ENCODE measurements around the gene HDAC4.
A peak's percentile ranks its signal among the peaks of the same experiment; 100 is the strongest.

The HDAC4 gene

GRCh38 chr2:239222312-239222660 is 178.5 kb downstream of the HDAC4 start:
- Mint-ChIP-seq H3K27me3 (no peaks in the 10 kb centered on the region), H3K27ac (peak overlapping the region; percentile 87), H3K9me3 (ENCODE audit: low read depth) (no peaks in the 10 kb centered on the region), H3K4me1 (ENCODE audit: low read depth) (peaks cover 74% of the 10 kb centered on the region), H3K36me3 (no peaks in the 10 kb centered on the region), H3K4me3 (peak overlapping the region; percentile 59)

DNA sequence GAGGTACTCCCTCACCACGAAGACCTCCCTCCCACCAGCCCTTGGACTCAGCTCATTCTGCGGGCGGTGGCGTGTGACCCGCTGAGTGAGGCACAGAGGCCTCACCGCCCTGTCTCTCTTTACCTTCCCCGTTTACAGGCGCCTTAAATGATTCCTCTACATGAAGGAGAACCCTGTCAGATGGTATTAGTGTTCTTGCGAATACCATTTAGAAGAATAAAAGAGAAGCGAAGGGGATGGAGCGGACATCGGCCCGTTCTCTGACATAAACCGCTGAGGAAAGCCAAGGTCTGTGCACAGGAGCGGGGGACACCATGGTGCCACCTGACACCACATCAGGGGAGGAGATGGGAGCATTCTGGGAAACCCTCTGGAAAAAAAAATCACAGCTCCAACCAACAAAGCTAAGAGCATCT is 179.8 kb downstream of the HDAC4 start:
- Mint-ChIP-seq H3K36me3 (no peaks in the 10 kb centered on the region), H3K4me1 (ENCODE audit: low read depth) (peaks cover 76% of the 10 kb centered on the region), H3K4me3 (no peak overlapping the region), H3K27me3 (no peaks in the 10 kb centered on the region), H3K9me3 (ENCODE audit: low read depth) (no peaks in the 10 kb centered on the region), H3K27ac (peak overlapping the region; percentile 46)

DNA sequence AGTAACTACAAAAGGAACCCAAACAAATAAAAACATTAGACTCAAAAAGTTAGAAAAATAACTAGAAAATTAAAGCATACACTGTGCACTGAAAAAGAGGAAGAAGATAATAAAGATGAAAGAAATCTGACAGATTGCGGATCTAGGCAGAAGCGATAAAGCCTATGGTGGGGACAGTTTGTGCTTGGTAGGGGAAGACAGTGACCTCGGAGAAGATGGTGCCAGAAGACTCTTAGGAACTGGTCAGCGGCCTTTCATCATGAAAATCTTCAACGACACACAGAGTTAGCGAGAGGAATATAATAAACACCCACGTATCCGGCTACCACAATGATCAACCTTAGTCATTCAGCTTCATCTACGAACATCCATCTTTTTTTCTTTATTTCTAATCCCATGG is 180.5 kb downstream of the HDAC4 start:
- Mint-ChIP-seq H3K36me3 (no peaks in the 10 kb centered on the region), H3K27me3 (no peaks in the 10 kb centered on the region), H3K27ac (peak overlapping the region; percentile 47), H3K4me1 (ENCODE audit: low read depth) (peaks cover 74% of the 10 kb centered on the region), H3K4me3 (no peak overlapping the region), H3K9me3 (ENCODE audit: low read depth) (no peaks in the 10 kb centered on the region)

- peaks cover 63% of the 10 kb centered on the region for H3K4me1 Mint-ChIP-seq (ENCODE audit: low read depth)
These were observed 184.1 kb downstream of the HDAC4 start for GRCh38 chr2:239216614-239217273.

DNA sequence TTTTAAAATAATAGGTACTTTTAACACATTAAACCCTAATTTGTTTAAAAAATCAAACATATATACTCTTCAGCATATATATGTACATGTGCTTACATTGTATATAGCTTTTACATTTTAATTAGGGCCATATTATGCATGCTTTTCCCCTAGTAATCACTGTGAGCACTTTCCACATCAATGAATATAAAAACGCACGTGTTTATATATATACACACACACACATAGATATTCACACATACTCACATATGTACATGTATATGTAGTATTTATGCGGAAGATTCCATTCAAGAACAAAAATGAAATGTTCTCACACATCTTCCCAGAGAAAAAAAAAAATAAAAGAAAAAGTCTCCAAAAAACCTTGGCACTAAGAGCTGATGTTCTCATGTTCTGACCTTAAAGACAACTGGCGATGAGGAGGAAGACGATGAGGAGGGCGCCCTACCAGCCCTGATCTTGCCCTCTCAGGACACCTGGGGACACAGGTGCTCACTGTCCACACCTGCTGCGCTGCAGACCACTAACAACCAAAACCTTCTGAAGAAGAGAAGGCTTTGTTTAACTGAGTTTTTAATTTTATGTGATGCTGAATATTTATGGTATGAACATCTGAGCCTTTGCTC is 184.7 kb downstream of the HDAC4 start:
- Mint-ChIP-seq H3K4me1 (ENCODE audit: low read depth) (peaks cover 65% of the 10 kb centered on the region), H3K27me3 (no peaks in the 10 kb centered on the region), H3K9me3 (ENCODE audit: low read depth) (no peaks in the 10 kb centered on the region), H3K36me3 (peaks cover 2% of the 10 kb centered on the region), H3K27ac (peak overlapping the region; percentile 82), H3K4me3 (peak overlapping the region; percentile 76)

More at GRCh38 chr2:239216614-239217273, 184.1 kb downstream of the HDAC4 start:
- H3K9me3 Mint-ChIP-seq (ENCODE audit: low read depth), result no peaks in the 10 kb centered on the region
- H3K27ac Mint-ChIP-seq, result peak overlapping the region; percentile 82
- peaks cover 2% of the 10 kb centered on the region for H3K36me3 Mint-ChIP-seq
- H3K27me3 Mint-ChIP-seq, result no peaks in the 10 kb centered on the region
- peak overlapping the region; percentile 76 for H3K4me3 Mint-ChIP-seq

GRCh38 chr2:239215136-239215925 is 185.5 kb downstream of the HDAC4 start:
- no peak overlapping the region for H3K4me3 Mint-ChIP-seq
- no peaks in the 10 kb centered on the region for H3K27me3 Mint-ChIP-seq
- H3K36me3 Mint-ChIP-seq, result peaks cover 2% of the 10 kb centered on the region
- no peaks in the 10 kb centered on the region for H3K9me3 Mint-ChIP-seq (ENCODE audit: low read depth)
- no peak overlapping the region for H3K27ac Mint-ChIP-seq
- peaks cover 63% of the 10 kb centered on the region for H3K4me1 Mint-ChIP-seq (ENCODE audit: low read depth)

DNA sequence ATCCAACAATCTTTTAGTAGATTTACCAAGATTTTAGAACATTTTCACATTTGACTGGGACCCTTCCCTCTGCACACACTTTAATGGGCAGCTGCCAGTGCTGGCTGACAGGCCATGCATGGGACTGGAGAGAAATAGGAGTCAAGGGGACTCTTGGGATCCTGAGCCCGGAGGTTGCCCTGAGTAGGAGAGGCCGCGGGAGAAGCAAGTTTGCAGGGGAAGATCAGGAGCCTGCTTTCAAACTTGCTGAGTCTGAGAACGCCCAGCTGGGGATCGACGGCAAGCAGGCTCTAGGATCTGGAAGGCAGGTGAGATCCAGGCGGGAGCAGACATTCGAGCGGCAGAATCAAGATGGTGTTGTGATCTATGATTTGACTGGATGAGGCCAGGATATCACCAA is 186.1 kb downstream of the HDAC4 start:
- H3K27ac Mint-ChIP-seq, result no peak overlapping the region

DNA sequence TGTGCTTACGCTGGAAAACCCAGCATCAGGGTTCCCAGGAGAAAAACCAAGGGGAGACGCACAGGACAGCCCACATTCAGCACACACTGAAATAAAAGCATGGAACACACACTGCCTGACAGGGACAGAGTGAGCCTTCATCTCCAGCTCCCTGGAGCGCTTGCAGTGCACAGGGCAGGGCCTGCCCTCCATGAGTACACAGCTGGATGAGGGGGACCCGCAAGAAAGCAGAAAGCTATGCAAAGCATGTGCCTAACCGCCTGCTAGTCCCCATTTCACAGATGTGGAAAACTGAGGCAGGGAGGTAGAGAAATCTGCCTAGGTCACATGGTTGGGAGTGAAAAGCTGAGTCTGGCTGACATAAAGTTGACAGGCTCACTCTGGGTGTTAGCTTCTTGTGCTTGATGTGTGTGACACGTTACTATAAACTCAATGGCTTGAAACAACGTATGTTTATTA is 187.1 kb downstream of the HDAC4 start:
- Mint-ChIP-seq H3K27ac (no peak overlapping the region), H3K9me3 (ENCODE audit: low read depth) (no peaks in the 10 kb centered on the region), H3K4me1 (ENCODE audit: low read depth) (peaks cover 63% of the 10 kb centered on the region), H3K27me3 (no peaks in the 10 kb centered on the region), H3K36me3 (peaks cover 2% of the 10 kb centered on the region), H3K4me3 (no peak overlapping the region)

More for the DNA sequence above, 186.1 kb downstream of the HDAC4 start:
- H3K9me3 Mint-ChIP-seq (ENCODE audit: low read depth), result no peaks in the 10 kb centered on the region
- peaks cover 57% of the 10 kb centered on the region for H3K4me1 Mint-ChIP-seq (ENCODE audit: low read depth)
- peaks cover 2% of the 10 kb centered on the region for H3K36me3 Mint-ChIP-seq
- no peak overlapping the region for H3K4me3 Mint-ChIP-seq
- no peaks in the 10 kb centered on the region for H3K27me3 Mint-ChIP-seq

- peaks cover 2% of the 10 kb centered on the region for H3K36me3 Mint-ChIP-seq
- H3K27me3 Mint-ChIP-seq, result no peaks in the 10 kb centered on the region
- H3K4me1 Mint-ChIP-seq (ENCODE audit: low read depth), result peaks cover 67% of the 10 kb centered on the region
- no peaks in the 10 kb centered on the region for H3K9me3 Mint-ChIP-seq (ENCODE audit: low read depth)
- H3K27ac Mint-ChIP-seq, result no peak overlapping the region
- no peak overlapping the region for H3K4me3 Mint-ChIP-seq
These were observed 187.7 kb downstream of the HDAC4 start for GRCh38 chr2:239212929-239213642.

DNA sequence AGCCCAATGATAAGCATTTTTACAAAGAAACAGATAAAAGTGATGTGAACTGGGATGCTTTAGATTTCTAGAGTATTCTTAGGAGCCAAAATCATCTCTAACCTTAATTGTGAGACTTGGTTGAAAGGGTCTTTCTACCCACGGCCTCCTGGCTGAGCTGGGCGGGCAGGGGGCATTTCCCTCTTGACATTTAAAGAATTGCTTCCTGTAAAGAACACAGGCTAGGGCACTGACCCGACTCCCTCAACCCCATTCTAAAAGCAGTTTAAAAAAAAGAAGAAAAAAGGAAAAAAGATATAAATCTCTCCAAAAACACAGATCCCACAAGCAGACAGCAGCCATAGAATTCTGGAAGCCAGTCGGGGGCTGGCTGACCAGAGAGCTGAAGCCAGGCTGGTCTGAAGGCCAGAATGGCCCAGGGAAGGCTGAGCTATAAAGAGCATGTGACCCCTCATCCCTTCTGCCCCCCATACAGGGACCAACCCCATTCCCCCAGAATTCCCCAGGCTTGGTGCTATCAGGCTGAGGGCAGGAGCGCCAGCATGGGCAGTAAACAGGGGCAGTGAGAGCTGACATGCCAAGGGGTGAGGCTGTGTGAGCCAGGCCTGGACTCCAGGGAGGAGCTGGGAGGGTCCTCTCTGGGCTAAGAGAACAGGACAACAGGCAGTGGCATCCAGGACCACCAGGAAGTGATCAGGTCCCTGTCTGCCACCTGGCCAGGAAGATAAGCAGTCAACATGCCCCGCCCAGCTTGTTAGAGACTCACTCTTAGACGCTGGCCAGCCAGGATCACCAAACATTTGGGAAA is 188.5 kb downstream of the HDAC4 start:
- no peaks in the 10 kb centered on the region for H3K9me3 Mint-ChIP-seq (ENCODE audit: low read depth)
- peaks cover 2% of the 10 kb centered on the region for H3K36me3 Mint-ChIP-seq
- H3K4me1 Mint-ChIP-seq (ENCODE audit: low read depth), result peaks cover 60% of the 10 kb centered on the region
- no peaks in the 10 kb centered on the region for H3K27me3 Mint-ChIP-seq
- H3K27ac Mint-ChIP-seq, result no peak overlapping the region
- no peak overlapping the region for H3K4me3 Mint-ChIP-seq

DNA sequence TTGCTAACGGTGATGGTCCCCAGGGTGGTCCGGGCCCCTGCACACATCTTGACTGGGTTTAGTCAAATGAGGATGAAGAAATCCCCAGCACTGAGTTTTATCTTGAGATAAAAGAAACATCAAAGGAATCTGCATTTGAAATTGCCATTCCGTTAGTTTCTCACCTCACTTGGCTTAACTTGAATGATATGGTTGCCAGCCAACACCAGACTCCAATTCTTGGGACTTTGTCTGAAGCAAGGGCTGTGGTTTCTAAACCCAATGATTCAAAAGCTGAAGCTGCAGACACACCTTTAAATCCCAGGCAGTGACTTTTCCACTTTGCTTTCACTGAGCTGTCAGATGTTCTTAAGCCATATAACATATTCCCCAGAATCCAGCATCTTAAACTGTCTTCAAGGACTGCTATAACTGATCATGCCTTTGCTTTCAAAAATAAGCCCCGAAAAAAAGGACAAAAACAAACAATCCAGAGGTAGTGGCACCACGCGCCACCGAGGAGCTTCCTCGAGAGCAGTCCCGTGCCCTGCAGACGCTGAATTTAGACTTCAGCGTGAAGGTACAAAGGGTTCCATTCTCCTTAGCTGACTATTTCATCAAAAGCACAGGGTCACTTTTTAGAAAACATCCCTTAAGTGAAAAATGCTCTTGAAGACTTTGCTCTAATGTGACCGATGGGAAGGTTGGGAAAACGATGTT is 189.3 kb downstream of the HDAC4 start:
- Mint-ChIP-seq H3K4me3 (peak overlapping the region; percentile 44), H3K4me1 (ENCODE audit: low read depth) (peaks cover 56% of the 10 kb centered on the region), H3K27me3 (no peaks in the 10 kb centered on the region), H3K27ac (no peak overlapping the region), H3K36me3 (peaks cover 2% of the 10 kb centered on the region), H3K9me3 (ENCODE audit: low read depth) (no peaks in the 10 kb centered on the region)

GRCh38 chr2:239209783-239210182 is 191.0 kb downstream of the HDAC4 start:
- Mint-ChIP-seq H3K36me3 (peaks cover 2% of the 10 kb centered on the region), H3K4me1 (ENCODE audit: low read depth) (peaks cover 59% of the 10 kb centered on the region), H3K4me3 (no peak overlapping the region), H3K9me3 (ENCODE audit: low read depth) (no peaks in the 10 kb centered on the region), H3K27ac (no peak overlapping the region), H3K27me3 (no peaks in the 10 kb centered on the region)

DNA sequence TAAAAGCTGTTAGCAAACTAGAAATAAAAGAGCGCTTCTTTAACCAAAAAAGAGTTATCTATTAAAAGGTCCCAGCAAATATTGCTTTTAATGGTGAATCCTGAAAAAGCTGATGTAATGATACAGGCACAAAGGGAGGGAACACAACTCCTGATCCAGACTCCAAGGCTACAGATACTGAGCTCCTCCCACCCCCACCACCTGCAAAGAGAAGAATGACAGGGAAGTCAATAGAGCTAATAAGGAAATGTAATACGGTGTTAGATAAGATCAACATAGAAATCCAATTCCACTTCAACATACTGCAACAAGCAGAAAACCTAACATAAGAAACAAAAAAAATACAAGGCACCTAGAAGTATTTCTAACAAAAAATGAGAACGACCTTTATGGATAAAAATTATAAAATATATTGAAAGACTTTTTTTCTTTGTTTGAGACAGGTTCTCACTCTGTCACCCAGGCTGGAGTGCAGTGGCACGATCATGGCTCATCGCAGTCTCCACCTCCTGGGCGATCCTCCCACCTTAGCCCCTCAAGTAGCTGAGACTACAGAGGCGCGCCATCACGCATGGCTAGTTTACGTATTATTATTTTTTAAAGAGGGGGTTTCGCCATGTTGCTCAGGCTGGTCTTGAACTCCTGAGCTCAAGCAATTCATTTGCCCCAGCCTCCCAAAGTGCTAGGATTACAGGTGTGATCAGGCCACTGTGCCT is 192.2 kb downstream of the HDAC4 start:
- no peak overlapping the region for H3K27ac Mint-ChIP-seq
- H3K9me3 Mint-ChIP-seq (ENCODE audit: low read depth), result no peaks in the 10 kb centered on the region
- H3K4me1 Mint-ChIP-seq (ENCODE audit: low read depth), result peaks cover 56% of the 10 kb centered on the region
- H3K4me3 Mint-ChIP-seq, result no peak overlapping the region
- no peaks in the 10 kb centered on the region for H3K27me3 Mint-ChIP-seq
- no peaks in the 10 kb centered on the region for H3K36me3 Mint-ChIP-seq
